Lower leg skin (tissue), 4 donors: ENCODE data around the gene CD180. TPM values are rescaled to one million over a fixed set of nuclear protein-coding genes. Genes with fewer than 3 reads are reported as not detected.

ENCODE experiments used
- DNase-seq, 2 donors: peaks; one replicate each; pipeline ENCODE4 v3.0.0-alpha.2; 2019; ENCODE audit warnings: low spot score in 2 of 2
- H3K4me3 ChIP-seq: fragments of 200-600 bp; sonication (generic); 2 replicates; pipeline ENCODE4 v1.5.1; 2017; ENCODE audit warnings: mild to moderate bottlenecking, low read depth; ENCODE audit not compliant: poor library complexity, severe bottlenecking
- POLR2A ChIP-seq, 2 donors: fragments of 450-650 bp; IDR thresholded peaks; one replicate each; pipeline ENCODE4 v1.6.1; 2016 to 2017; ENCODE audit warnings: antibody characterized with exemption in 2 of 2, mild to moderate bottlenecking in 1 of 2, moderate library complexity in 1 of 2
- WGBS, 2 donors: methylation state at CpG; one replicate each; pipeline ENCODE4 v1.1.5; 2018; 5-methylcytosine and 5-hydroxymethylcytosine counted together
- intact Hi-C: fragments of 100-400 bp; cut with DNase I; formaldehyde crosslinking; loops from one replicate; pipeline ENCODE4 v1.15.0; 2023; ENCODE audit warnings: low total_unique reads
- total RNA-seq, 4 donors: library from RNA; depleted of rRNA; stranded (reverse); fragments of >200 nt; gene quantifications; one replicate each; pipeline ENCODE4 v1.1.0, GENCODE V29; 2016
- TF ChIP-seq, protein P1 (sequence below), 3 donors: fragments of 450-650 bp; IDR thresholded peaks; one replicate each; pipeline ENCODE4 v1.5.1; 2016; ENCODE audit warnings: antibody characterized with exemption in 3 of 3, mild to moderate bottlenecking in 3 of 3, moderate library complexity in 2 of 3

Gene CD180
- total RNA-seq, 4 donors from 2014 or later = 0.08 to 0.42 (median 0.27) TPM

DNA sequence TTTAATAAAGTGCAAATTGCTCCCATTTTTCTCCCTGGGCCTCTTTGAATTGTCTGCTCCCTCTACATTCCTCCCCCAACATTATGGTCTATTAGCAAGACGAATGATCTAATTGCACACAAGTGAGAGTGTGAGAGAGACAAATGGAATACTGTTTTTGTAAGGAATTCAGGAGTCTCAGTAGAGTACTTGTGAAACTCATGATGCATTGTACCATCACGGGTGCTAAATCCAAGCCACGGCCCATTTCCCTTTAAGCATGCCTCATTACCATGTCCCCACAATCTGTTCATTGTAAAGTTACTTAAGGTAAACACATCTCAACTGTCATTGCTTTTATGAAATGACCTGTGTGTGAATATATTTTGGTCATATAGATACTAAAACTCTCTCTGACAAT, 62.8 kb downstream of the CD180 start:
- WGBS, 2 donors = 86 to 90% methylated on average over 3 of the region's 3 CpGs

DNA sequence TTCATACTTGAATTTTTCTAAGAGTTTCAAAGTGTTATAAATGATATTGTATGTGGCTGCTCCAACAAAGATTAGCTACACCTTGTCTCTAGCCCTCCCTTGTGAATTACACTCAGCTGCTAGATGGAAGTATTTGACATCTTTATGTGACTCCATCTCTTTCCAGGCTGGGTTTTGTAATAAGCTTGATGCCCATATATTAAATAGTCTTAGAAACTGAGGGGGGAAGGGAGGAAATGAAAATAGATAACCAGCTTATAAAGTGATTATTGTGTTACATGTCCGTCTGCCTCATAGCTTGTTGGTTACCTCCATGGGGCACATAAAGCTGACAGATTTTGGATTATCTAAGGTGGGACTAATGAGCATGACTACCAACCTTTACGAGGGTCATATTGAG, 63.4 kb downstream of the CD180 start:
- DNase-seq = no peak
- H3K4me3 ChIP-seq = no peak overlapping the region
- intact Hi-C loops = no loop called here
- TF ChIP-seq POLR2A (IDR thresholded peaks at IDR 0.05) = no peak
- 50% methylated on average over 2 of the region's 2 CpGs for WGBS, 2 donors

More for the DNA sequence above, 62.8 kb downstream of the CD180 start:
- no peak for DNase-seq
- no peak overlapping the region for H3K4me3 ChIP-seq
- TF ChIP-seq POLR2A (IDR thresholded peaks at IDR 0.05) = no peak
- TF ChIP-seq, protein P1, sequence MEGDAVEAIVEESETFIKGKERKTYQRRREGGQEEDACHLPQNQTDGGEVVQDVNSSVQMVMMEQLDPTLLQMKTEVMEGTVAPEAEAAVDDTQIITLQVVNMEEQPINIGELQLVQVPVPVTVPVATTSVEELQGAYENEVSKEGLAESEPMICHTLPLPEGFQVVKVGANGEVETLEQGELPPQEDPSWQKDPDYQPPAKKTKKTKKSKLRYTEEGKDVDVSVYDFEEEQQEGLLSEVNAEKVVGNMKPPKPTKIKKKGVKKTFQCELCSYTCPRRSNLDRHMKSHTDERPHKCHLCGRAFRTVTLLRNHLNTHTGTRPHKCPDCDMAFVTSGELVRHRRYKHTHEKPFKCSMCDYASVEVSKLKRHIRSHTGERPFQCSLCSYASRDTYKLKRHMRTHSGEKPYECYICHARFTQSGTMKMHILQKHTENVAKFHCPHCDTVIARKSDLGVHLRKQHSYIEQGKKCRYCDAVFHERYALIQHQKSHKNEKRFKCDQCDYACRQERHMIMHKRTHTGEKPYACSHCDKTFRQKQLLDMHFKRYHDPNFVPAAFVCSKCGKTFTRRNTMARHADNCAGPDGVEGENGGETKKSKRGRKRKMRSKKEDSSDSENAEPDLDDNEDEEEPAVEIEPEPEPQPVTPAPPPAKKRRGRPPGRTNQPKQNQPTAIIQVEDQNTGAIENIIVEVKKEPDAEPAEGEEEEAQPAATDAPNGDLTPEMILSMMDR (IDR thresholded peaks at IDR 0.05) = no peak
- intact Hi-C loops = no loop called here

DNA sequence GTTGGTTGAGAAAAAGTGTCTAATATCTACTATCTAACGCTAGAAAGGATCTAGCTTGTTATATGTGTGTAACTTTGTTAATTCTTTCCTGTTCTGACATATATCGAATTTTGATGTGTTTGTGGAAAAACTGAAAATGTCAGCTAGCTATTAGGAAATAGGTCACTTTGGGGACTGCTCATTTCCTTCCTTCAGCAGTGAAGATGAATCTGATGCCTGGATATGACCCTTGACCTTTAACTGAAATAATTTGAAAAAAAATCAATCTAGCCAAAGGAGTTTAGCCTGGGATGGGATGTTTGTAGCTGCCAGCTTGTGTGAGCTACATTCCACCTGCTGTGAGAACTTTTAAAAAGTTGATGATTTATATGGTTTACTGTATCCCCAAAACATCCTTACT, 66.8 kb downstream of the CD180 start:
- no peak for DNase-seq
- intact Hi-C loops = loop anchor here (1.0 kb wide), 1 partner anchor 38 kb away; no protein-coding TSS in a partner anchor
- WGBS, 2 donors = 88 to 92% methylated on average over 2 of the region's 2 CpGs
- no peak overlapping the region for H3K4me3 ChIP-seq
- TF ChIP-seq, protein P1 (IDR thresholded peaks at IDR 0.05) = no peak
- no peak for TF ChIP-seq POLR2A (IDR thresholded peaks at IDR 0.05)
